ENCODE results near the gene ALPK3. TPM values are rescaled to one million over a fixed set of nuclear protein-coding genes. Genes with fewer than 3 reads are reported as not detected.
A peak's percentile ranks its signal among the peaks of the same experiment; 100 is the strongest.

The ALPK3 gene
- total and polyA plus RNA-seq, 9 of the 15 experiments (the other 6 are each of a cell fraction or from before 2014, with no cell fraction given), result 0.04 to 1.0 (median 0.07) TPM; not detected in 2

- in situ Hi-C loops (cut with MboI), result loop anchor here (25.0 kb wide), 1 partner anchor 294 kb away; no protein-coding TSS in a partner anchor
- peaks cover 0 to 3% of the 10 kb centered on the region in 2 experiments; a peak in 2 of 5 replicates for H3K4me1 ChIP-seq (replicated peaks in 1 of 2; ENCODE audit: control insufficient read depth in 2 of 2, insufficient read depth in 2 of 2, low read length in 2 of 2)
- TF ChIP-seq MCM5 (IDR thresholded peaks at IDR 0.05; ENCODE audit: low read depth), result no peak
- no peak for TF ChIP-seq HMGN3 (IDR thresholded peaks at IDR 0.05; ENCODE audit: borderline replicate concordance, extremely low read depth, insufficient read length, low read depth, low read length)
- no peak for TF ChIP-seq ASH1L (IDR thresholded peaks at IDR 0.05; ENCODE audit: borderline replicate concordance, low read depth, partially characterized antibody)
- no peak for TF ChIP-seq PURB (CRISPR knock-in tag; IDR thresholded peaks at IDR 0.05; ENCODE audit: low read depth)
- TF ChIP-seq FOXK2 (conservative IDR thresholded peaks at IDR 0.05 in 1 of 2, IDR thresholded peaks at IDR 0.05 in 1 of 2; ENCODE audit: low read depth in 2 of 2), result no peak
- no peak for TF ChIP-seq REST (IDR thresholded peaks at IDR 0.05; ENCODE audit: borderline replicate concordance)
- TF ChIP-seq REST (CRISPR knock-in tag; IDR thresholded peaks at IDR 0.05; ENCODE audit: low read depth), result no peak
- no peak for TF ChIP-seq ZNF668 (CRISPR knock-in tag; IDR thresholded peaks at IDR 0.05)
- no peak for TF ChIP-seq RNF2 (IDR thresholded peaks at IDR 0.05)
- TF ChIP-seq RBM15 (IDR thresholded peaks at IDR 0.05; ENCODE audit: insufficient read depth, low read length), result no peak
- TF ChIP-seq MYC (IDR thresholded peaks at IDR 0.05; ENCODE audit: low read depth, low read length), result no peak
- TF ChIP-seq MYC (CRISPR knock-in tag; IDR thresholded peaks at IDR 0.05; ENCODE audit: borderline replicate concordance, low read depth), result no peak
- no peak for TF ChIP-seq EGR1 (conservative IDR thresholded peaks at IDR 0.05)
- no peak for TF ChIP-seq USF2 (CRISPR knock-in tag; IDR thresholded peaks at IDR 0.05)
Measured at GRCh38 chr15:84880822-84881519, 63.8 kb downstream of the ALPK3 start.

More at GRCh38 chr15:84880822-84881519, 63.8 kb downstream of the ALPK3 start:
- BruUV-seq (replicated peaks), result no TSS peak
- ChIA-PET CTCF (ENCODE audit: low intra/inter-chr PET ratio) (no interaction called here), POLR2A (interaction anchor here (0.7 to 1.1 kb wide), 6 partner anchors 12 to 96 kb away, joined by 3 to 4 read pairs (median 3); no protein-coding TSS in a partner anchor)
- Histone ChIP-seq H3K4me2 (ENCODE audit: insufficient read depth, low read length) (no peak overlapping the region), H3K36me3 (ENCODE audit: control insufficient read depth, insufficient read depth, low read length) (no peaks in the 10 kb centered on the region), H3K27ac (ENCODE audit: extremely low read depth, low read depth, low read length) (no peak overlapping the region), H4K20me1 (replicated peaks; ENCODE audit: control insufficient read depth, insufficient read depth, low read length) (no peaks in the 10 kb centered on the region), H3K4me3 (no peak overlapping the region), H3K9me1 (ENCODE audit: control insufficient read depth, insufficient read depth, low read length) (no peaks in the 10 kb centered on the region), H3K9ac (ENCODE audit: insufficient read depth in 1 of 2, low read depth in 2 of 2, low read length in 2 of 2) (no peak overlapping the region), H3K9me3 (replicated peaks; ENCODE audit: control insufficient read depth, insufficient read depth, low read depth, low read length) (no peaks in the 10 kb centered on the region), H2AFZ (ENCODE audit: low read depth, low read length) (0 out of 2 replicates have a peak overlapping the region, but pooled peaks have one; percentile 4), H3K27me3 (ENCODE audit: control insufficient read depth in 2 of 2, insufficient read depth in 2 of 2, low read length in 2 of 2) (peaks cover 0 to 16% of the 10 kb centered on the region in 2 experiments; a peak in 2 of 5 replicates), H3K79me2 (ENCODE audit: control insufficient read depth, insufficient read depth, low read length) (no peaks in the 10 kb centered on the region)
- 1% methylated on average over 8 of the region's 8 CpGs for WGBS (ENCODE audit: insufficient coverage, low coverage, missing lambda C conversion rate)
- ATAC-seq (no peak), DNase-seq (ENCODE audit: extremely low read depth in 1 of 4, low spot score in 3 of 4) (no peak), FAIRE-seq (no peak)
- intact Hi-C loops (cut with micrococcal nuclease), result loop anchor here (10.0 kb wide), 1 partner anchor 164 kb away; no protein-coding TSS in a partner anchor

Data from K562 (cell line).